Astrocyte (in vitro differentiated cells and primary cell): Measurements from ENCODE around the gene CD300LF.

Source experiments
- EZH2 ChIP-seq: IDR thresholded peaks from 2 replicates; pipeline ENCODE4 v1.6.1; 2012; ENCODE audit warnings: mild to moderate bottlenecking, low read length, inconsistent platforms; ENCODE audit not compliant: insufficient read depth
- TF ChIP-seq, protein P1 (sequence below): IDR thresholded peaks from 2 replicates; pipeline ENCODE4 v1.5.1; 2011; ENCODE audit warnings: low read depth, mild to moderate bottlenecking, inconsistent platforms, low read length, moderate library complexity; ENCODE audit not compliant: insufficient read depth

- TF ChIP-seq EZH2, result no peak
- TF ChIP-seq, protein P1, sequence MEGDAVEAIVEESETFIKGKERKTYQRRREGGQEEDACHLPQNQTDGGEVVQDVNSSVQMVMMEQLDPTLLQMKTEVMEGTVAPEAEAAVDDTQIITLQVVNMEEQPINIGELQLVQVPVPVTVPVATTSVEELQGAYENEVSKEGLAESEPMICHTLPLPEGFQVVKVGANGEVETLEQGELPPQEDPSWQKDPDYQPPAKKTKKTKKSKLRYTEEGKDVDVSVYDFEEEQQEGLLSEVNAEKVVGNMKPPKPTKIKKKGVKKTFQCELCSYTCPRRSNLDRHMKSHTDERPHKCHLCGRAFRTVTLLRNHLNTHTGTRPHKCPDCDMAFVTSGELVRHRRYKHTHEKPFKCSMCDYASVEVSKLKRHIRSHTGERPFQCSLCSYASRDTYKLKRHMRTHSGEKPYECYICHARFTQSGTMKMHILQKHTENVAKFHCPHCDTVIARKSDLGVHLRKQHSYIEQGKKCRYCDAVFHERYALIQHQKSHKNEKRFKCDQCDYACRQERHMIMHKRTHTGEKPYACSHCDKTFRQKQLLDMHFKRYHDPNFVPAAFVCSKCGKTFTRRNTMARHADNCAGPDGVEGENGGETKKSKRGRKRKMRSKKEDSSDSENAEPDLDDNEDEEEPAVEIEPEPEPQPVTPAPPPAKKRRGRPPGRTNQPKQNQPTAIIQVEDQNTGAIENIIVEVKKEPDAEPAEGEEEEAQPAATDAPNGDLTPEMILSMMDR, result no peak
Observed at GRCh38 chr17:74680213-74680612, 32.5 kb downstream of the CD300LF start.
